HCT116 (cell line): ENCODE results near the gene LCN9.

ENCODE experiments used
- ATF3 ChIP-seq: IDR thresholded peaks from 2 replicates; pipeline ENCODE4 v1.6.1; 2012
- CEBPB ChIP-seq: IDR thresholded peaks from 2 replicates; pipeline ENCODE4 v1.6.1; 2012; ENCODE audit warnings: low read depth
- CTCF ChIP-seq, 3 experiments: fragments of 200-600 bp in 1 of 3; sonication (generic) in 1 of 3; IDR thresholded peaks in 2 of 3; conservative IDR thresholded peaks in 1 of 3; 2 replicates each; pipeline ENCODE4 v1.5.1; 2012 to 2017; ENCODE audit warnings: low read depth in 2 of 3, low read length in 2 of 3, antibody characterized with exemption in 1 of 3, borderline replicate concordance in 1 of 3, control low read depth in 1 of 3, mild to moderate bottlenecking in 1 of 3, mixed read lengths in 1 of 3, mixed run types in 1 of 3, moderate library complexity in 1 of 3; ENCODE audit not compliant: insufficient read depth in 1 of 3
- EZH2 ChIP-seq: fragments of 200-600 bp; sonication (generic); IDR thresholded peaks from 2 replicates; pipeline ENCODE4 v1.6.1; 2017; ENCODE audit warnings: antibody characterized with exemption, mixed run types
- JUND ChIP-seq: IDR thresholded peaks from 2 replicates; pipeline ENCODE4 v1.6.1; 2012
- POLR2A ChIP-seq: IDR thresholded peaks from 2 replicates; pipeline ENCODE4 v1.7.0; 2011; ENCODE audit warnings: borderline replicate concordance; ENCODE audit not compliant: insufficient read depth, insufficient read length; ENCODE audit errors: extremely low read depth
- YY1 ChIP-seq: IDR thresholded peaks from 2 replicates; pipeline ENCODE4 v1.6.1; 2011; ENCODE audit warnings: low read length, low read depth, moderate library complexity, mild to moderate bottlenecking; ENCODE audit not compliant: insufficient replicate concordance; ENCODE audit errors: extremely low read depth

GRCh38 chr9:135707252-135708138, 44.4 kb downstream of the LCN9 start:
- TF ChIP-seq POLR2A, result no peak
- TF ChIP-seq YY1, result no peak
- TF ChIP-seq ATF3, result no peak
- no peak for TF ChIP-seq JUND
- TF ChIP-seq EZH2, result no peak
- TF ChIP-seq CEBPB, result no peak
- no peak for TF ChIP-seq CTCF (IDR thresholded peaks at IDR 0.05 in 2 of 3, conservative IDR thresholded peaks at IDR 0.05 in 1 of 3; ENCODE audit: borderline replicate concordance in 1 of 3, insufficient read depth in 1 of 3, low read depth in 2 of 3, low read length in 2 of 3)
